NCI-H446 treated with DMSO at 0.1 percent for 48 hours (cell line): ENCODE results near the gene ZFAND6.
"Not testable (repeated sequence)": the region's sequence is repeated elsewhere in the genome, so short reads cannot be mapped to it uniquely, and the experiment has no call there.

Experiments
- DNase-seq: peaks from one replicate; lab custom pipeline; 2025; lab: John Stamatoyannopoulos, UW

ZFAND6 gene

GRCh38 chr15:80151148-80151547 lies 91.7 kb downstream of the ZFAND6 start:
- DNase-seq: no peak

DNA sequence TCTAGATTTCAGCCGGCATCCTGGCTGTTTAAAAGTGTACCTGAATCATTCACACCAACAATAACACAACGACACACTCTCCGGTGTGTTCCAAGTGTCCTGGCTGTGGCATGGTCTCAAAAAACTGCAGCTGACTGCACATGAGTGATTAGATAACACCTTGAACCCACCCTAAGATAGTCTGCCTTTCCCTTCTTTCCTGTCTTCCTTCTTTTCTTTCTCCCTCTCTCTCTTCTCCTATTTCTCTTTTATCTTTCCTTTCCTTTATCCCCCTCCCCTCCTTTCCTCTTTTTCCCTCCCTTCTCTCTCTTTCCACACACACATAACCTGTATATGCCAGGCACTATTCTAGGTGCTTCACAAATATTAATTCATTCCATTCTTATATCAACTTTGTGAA lies 92.1 kb downstream of the ZFAND6 start:
- DNase-seq: no peak

GRCh38 chr15:80152180-80152895 lies 92.9 kb downstream of the ZFAND6 start:
- DNase-seq: peak; percentile 60

DNA sequence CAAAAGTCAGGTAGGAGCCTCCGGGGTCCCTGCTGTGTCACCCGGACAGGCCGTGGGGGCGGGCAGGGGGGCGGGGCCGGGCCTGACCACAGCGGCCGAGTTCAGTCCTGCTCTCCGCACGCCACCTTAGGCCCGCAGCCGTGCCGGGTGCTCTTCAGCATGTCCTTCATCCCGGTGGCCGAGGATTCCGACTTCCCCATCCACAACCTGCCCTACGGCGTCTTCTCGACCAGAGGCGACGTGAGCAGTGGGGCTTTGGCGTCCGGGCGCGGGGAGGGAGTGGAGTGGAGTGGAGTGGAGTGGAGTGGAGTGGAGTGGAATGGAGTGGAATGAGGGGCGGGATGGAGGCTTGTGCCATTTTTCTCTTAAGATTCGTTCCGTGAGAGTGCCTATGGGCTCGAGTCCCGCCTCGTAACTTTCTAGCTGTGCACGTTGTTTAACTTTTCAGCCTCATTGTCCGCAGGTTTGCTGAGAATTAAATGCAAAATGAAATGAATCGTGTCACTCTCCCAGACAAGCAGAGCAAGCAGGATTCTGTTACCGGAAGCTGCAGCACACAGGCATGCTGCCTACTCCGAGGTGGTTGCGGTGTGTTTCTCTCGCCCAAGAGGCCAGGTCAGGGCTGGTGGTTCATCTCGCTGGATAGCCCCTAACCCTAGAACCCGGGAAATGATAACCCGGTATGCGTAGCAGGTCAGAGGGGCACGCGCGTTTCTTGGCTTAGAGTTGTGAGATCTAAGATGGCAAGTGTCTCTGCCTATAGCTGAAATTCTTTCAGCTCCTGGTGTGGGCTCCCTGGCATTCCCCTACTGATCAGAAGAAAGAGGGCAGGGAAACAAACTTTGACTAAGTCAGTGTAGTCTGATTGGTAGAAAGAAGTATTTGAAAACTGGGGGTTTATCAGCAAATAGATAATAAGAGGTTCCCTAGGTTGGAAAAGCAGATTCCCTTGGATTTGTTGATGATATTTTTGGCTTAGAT lies 93.7 kb downstream of the ZFAND6 start, which contains the start of gene FAH:
Gene FAH, plus strand, starts transcription at position 104 of the 981 bp plus-strand sequence. Its CDS starts 56 bp downstream, at position 160.
- no peak for DNase-seq

GRCh38 chr15:80153900-80154299 lies 94.4 kb downstream of the ZFAND6 start:
- no peak for DNase-seq

DNA sequence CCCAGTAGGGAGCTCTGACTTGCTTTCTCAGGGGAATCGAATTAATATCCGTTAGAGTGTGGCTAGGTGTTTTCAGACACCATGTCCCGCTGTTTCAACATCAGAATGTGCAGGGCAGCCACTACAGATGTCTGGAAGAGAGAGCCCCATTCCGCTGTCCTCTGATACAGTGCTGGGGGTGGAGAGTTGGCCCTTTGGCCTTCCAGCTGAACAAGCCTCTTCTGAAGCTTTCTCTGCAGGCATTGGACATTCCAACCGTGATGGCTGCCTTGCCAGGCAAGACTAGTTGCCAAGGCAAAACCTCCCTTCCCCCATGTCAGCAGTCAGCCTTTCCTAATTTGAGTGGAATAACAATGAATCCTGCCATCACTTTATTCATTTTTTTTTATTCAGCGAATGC lies 94.9 kb downstream of the ZFAND6 start:
- no peak for DNase-seq

GRCh38 chr15:80155001-80155377 lies 95.5 kb downstream of the ZFAND6 start:
- DNase-seq: no peak

- DNase-seq: not testable (repeated sequence)
Measured at GRCh38 chr15:80155378-80156175, 96.1 kb downstream of the ZFAND6 start.

DNA sequence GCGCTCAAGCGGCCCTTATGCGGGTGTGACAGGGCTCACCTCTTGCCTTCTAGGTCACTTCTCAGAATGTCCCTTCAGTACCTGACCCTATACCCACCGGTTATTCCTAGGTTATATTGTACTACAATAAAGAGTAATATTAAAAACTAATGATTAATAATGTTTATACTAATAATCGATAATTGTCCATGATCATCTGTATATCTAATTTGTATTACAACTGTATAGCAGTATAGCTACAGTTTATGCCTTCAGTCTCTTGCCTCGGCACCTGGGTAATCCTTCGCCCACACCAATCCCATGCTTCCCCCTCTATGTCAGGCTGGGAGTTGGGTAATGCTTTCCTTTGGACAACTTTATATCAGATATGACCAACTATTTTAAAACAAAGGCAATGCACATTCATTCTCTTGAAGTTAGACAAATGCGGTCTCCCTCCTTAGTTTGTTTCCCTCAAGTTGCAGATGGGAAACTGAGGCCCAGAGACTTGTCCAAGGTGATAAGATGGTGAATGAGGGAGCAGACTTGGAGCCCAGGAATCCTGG lies 96.8 kb downstream of the ZFAND6 start:
- no peak for DNase-seq

GRCh38 chr15:80157215-80157614 lies 97.7 kb downstream of the ZFAND6 start:
- no peak for DNase-seq

GRCh38 chr15:80159301-80159700 lies 99.8 kb downstream of the ZFAND6 start:
- no peak for DNase-seq

DNA sequence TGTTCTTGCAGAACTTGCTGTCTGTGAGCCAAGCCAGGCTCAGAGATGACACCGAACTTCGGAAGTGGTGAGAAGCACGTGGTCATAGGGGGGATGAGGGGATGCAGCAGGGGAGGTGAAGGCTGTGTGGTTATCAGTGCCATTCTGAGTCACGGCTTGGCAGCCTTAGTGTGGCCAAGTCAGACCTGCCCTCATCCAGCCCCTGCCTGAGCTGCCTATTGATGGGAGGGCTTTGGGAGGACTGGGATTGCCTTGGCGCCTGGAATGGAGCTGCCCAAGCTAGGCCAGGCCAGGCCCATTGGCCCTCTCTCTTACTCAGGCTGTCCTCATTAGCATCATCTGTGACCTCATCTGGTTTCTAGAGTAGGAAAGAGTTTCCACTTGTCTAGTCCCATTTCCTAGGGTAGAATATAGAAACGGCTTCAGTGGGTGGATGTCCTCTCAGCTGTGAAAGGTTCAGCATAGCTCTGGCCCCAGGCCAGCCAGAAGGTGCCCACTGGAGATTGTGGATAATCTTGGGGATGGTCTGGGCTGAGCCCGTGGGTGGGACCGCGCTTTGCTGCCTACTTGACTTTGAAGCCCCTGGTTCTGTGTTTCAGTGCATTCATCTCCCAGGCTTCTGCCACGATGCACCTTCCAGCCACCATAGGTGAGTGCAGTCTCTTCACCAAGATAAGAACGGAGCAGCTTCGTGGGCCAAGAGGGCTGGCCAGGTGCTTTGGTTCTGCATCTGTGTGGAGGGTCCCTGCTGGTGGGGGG lies 100.5 kb downstream of the ZFAND6 start:
- no peak for DNase-seq

DNA sequence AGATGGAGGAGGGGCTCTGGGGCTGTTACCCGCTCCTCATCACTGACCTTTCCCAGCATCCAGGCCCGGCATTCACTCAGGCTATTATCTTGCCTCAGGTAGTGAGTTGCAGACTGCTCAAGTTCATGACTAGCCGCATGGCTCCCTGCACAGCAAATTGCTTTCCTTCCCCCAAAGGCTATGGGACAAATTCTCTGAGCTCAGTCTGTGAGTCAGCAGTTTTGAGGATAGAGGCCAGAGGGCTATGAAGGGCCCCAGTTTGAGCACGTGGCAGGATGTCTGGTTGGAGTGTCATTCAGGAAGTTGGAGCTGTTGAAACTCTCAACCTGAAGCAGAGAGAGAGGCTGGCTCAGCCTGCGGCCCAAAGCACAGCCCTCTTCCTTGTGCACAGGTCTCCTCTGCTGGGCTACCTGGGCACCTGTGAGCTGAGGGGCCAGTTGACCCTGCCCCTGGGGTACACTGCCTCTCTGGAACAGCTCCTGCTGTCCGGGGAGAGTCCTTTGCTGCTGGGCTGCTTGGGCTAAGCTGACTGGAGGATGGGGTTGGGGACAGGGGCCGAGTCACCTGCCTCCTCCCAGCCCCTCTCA lies 101.2 kb downstream of the ZFAND6 start:
- no peak for DNase-seq

DNA sequence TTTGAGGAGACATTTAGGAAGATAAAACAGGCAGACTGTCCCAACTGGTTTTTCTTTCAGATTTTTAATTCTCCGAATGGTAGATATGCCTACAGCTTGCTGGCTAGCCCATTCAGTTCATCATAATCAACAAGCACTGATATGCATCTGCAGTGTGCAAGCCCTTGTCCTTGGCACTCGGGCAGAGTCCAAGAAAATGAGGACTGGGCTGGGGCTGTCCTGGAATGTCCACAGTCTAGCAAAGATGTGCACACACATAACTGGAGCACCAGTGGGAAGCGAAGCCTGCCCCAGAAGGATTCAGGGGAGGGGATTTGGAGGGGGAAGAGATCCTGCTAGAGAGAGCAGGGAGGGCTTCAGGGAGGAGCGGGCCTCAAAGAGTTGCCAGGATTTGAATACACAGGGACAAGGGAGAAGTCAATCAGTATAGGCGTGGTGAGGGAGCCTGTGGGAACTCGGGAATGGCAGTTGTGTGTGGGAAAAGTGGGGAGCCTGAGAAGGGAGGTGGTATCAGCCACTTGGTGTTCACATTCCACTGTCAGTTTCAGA lies 102.1 kb downstream of the ZFAND6 start:
- no peak for DNase-seq

GRCh38 chr15:80162059-80162554 lies 102.6 kb downstream of the ZFAND6 start:
- DNase-seq: no peak

DNA sequence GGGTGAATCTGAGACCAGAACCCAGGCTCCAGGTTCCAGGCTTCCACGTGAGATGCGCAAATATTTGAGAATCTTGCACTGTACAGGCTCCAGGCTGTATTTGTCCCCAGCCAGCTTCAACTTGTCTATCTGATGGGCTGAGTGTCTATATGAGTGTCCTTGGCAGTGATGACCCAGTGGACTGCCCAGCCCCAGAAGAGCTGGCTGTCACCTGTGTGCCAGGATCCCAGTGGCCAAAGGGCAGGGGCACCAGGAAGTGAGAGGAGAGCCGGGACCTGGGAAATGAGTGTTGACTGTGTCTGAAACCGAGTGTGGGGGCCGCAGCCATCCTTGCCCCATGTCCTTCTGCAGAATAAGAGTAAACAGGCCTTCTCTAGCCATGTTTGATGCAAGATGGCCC lies 103.7 kb downstream of the ZFAND6 start:
- no peak for DNase-seq

GRCh38 chr15:80163897-80164296 lies 104.4 kb downstream of the ZFAND6 start:
- DNase-seq: no peak

GRCh38 chr15:80167936-80168335 lies 108.5 kb downstream of the ZFAND6 start:
- DNase-seq: no peak

- no peak for DNase-seq
Measured at GRCh38 chr15:80168421-80168820, 108.9 kb downstream of the ZFAND6 start.

- DNase-seq: no peak
Measured at GRCh38 chr15:80169768-80170357, 110.4 kb downstream of the ZFAND6 start.
